Type B pancreatic cell (in vitro differentiated cells): ENCODE results near the gene LRRC63. TPM values are rescaled to one million over a fixed set of nuclear protein-coding genes. Genes with fewer than 3 reads are reported as not detected.
A peak's percentile ranks its signal among the peaks of the same experiment; 100 is the strongest.
"Not testable (repeated sequence)": the region's sequence is repeated elsewhere in the genome, so short reads cannot be mapped to it uniquely, and the experiment has no call there.

ENCODE experiments used
- DNase-seq: peaks from one replicate; pipeline ENCODE4 v3.0.0; 2021; ENCODE audit warnings: mixed read lengths; ENCODE audit not compliant: unreplicated experiment; ENCODE audit errors: extremely low spot score
- H3K27ac Mint-ChIP-seq: 2 replicates; pipeline ENCODE4 v1.8.0; 2021; ENCODE audit warnings: mild to moderate bottlenecking, mixed read lengths
- H3K27me3 Mint-ChIP-seq: 2 replicates; pipeline ENCODE4 v1.8.0; 2021; ENCODE audit warnings: mixed read lengths
- H3K36me3 Mint-ChIP-seq: 2 replicates; pipeline ENCODE4 v1.8.0; 2021; ENCODE audit warnings: mixed read lengths
- H3K4me1 Mint-ChIP-seq: one replicate; pipeline ENCODE4 v1.8.0; 2021; ENCODE audit warnings: mixed read lengths; ENCODE audit not compliant: unreplicated experiment
- H3K4me3 Mint-ChIP-seq: 2 replicates; pipeline ENCODE4 v1.8.0; 2021; ENCODE audit warnings: mild to moderate bottlenecking, mixed read lengths
- H3K9me3 Mint-ChIP-seq: 2 replicates; pipeline ENCODE4 v1.8.0; 2021; ENCODE audit warnings: mixed read lengths
- CTCF ChIP-seq: fragments of 200-600 bp; sonication (generic); conservative IDR thresholded peaks from 2 replicates; pipeline ENCODE4 v1.5.0; 2021; ENCODE audit warnings: antibody characterized with exemption, mild to moderate bottlenecking
- total RNA-seq: library from RNA; stranded (reverse); gene quantifications from 2 replicates; pipeline ENCODE4 v1.2.1, GENCODE V29; 2021; ENCODE audit warnings: low replicate concordance

Gene LRRC63
- total RNA-seq, 1 donor from 2014 or later, result 0.24 TPM

- DNase-seq, result no peak
- Mint-ChIP-seq H3K9me3 (no peaks in the 10 kb centered on the region), H3K4me1 (peaks cover 14% of the 10 kb centered on the region), H3K4me3 (peak overlapping the region; percentile 10), H3K27ac (peak overlapping the region; percentile 90), H3K27me3 (peaks cover 2% of the 10 kb centered on the region), H3K36me3 (no peaks in the 10 kb centered on the region)
- no peak for TF ChIP-seq CTCF
These were observed 5.6 kb upstream of the LRRC63 start for GRCh38 chr13:46206143-46206542.

- Mint-ChIP-seq H3K9me3 (no peaks in the 10 kb centered on the region), H3K27ac (no peak overlapping the region), H3K4me1 (peaks cover 15% of the 10 kb centered on the region), H3K27me3 (peaks cover 3% of the 10 kb centered on the region), H3K36me3 (no peaks in the 10 kb centered on the region), H3K4me3 (no peak overlapping the region)
- no peak for TF ChIP-seq CTCF
- no peak for DNase-seq
These were observed 3.9 kb upstream of the LRRC63 start for GRCh38 chr13:46207828-46208227.

GRCh38 chr13:46210362-46211083 lies 1.2 kb upstream of the LRRC63 start:
- no peak for TF ChIP-seq CTCF
- peak overlapping the region; percentile 90 for H3K27ac Mint-ChIP-seq
- H3K36me3 Mint-ChIP-seq, result no peaks in the 10 kb centered on the region
- H3K4me1 Mint-ChIP-seq, result peaks cover 5% of the 10 kb centered on the region
- DNase-seq, result no peak
- no peaks in the 10 kb centered on the region for H3K9me3 Mint-ChIP-seq
- H3K27me3 Mint-ChIP-seq, result peaks cover 3% of the 10 kb centered on the region
- H3K4me3 Mint-ChIP-seq, result peak overlapping the region; percentile 89

- Mint-ChIP-seq H3K27me3 (peaks cover 3% of the 10 kb centered on the region), H3K4me1 (peaks cover 5% of the 10 kb centered on the region), H3K4me3 (peak overlapping the region; percentile 89), H3K9me3 (no peaks in the 10 kb centered on the region), H3K27ac (peak overlapping the region; percentile 90), H3K36me3 (no peaks in the 10 kb centered on the region)
- no peak for DNase-seq
- TF ChIP-seq CTCF, result no peak
These were observed 629 bp upstream of the LRRC63 start for GRCh38 chr13:46211116-46211482.

- Mint-ChIP-seq H3K27me3 (peaks cover 3% of the 10 kb centered on the region), H3K9me3 (no peaks in the 10 kb centered on the region), H3K27ac (no peak overlapping the region), H3K4me3 (no peak overlapping the region), H3K36me3 (no peaks in the 10 kb centered on the region), H3K4me1 (peaks cover 5% of the 10 kb centered on the region)
- TF ChIP-seq CTCF, result no peak
- no peak for DNase-seq
These were observed 1.5 kb downstream of the LRRC63 start for GRCh38 chr13:46213242-46213641.

GRCh38 chr13:46214741-46215140 lies 3.0 kb downstream of the LRRC63 start:
- H3K4me3 Mint-ChIP-seq, result peak overlapping the region; percentile 35
- not testable (repeated sequence) for H3K9me3 Mint-ChIP-seq, DNase-seq, H3K27me3 Mint-ChIP-seq, H3K4me1 Mint-ChIP-seq, H3K27ac Mint-ChIP-seq, H3K36me3 Mint-ChIP-seq

GRCh38 chr13:46220234-46220633 lies 8.5 kb downstream of the LRRC63 start:
- not testable (repeated sequence) for H3K36me3 Mint-ChIP-seq, H3K4me3 Mint-ChIP-seq, DNase-seq, H3K27ac Mint-ChIP-seq, H3K4me1 Mint-ChIP-seq, H3K27me3 Mint-ChIP-seq
- H3K9me3 Mint-ChIP-seq, result peaks cover 11% of the 10 kb centered on the region
